ENCODE results near the gene GLOD4.
"Not testable (repeated sequence)": the region's sequence is repeated elsewhere in the genome, so short reads cannot be mapped to it uniquely, and the experiment has no call there.

Gene GLOD4

DNA sequence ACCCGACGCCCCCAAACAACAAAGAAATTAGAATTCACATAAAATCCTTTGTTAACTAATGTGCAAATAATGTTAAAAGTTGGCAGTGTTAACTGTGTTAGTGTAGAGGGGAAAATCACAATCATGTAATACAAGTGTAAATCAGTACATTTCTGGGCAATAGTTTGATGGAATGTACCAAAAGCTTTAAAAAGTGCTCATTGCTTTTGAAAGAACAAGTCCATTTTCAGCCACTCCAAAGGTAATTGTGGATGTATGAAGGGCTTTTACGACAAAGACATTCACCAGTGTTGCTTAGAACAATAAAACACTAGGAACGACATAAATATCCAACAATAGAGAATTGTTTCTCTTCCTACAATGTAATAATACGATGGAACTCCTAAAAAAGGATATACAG lies 9.1 kb downstream of the GLOD4 start:
- DNase-seq, result no peak

DNA sequence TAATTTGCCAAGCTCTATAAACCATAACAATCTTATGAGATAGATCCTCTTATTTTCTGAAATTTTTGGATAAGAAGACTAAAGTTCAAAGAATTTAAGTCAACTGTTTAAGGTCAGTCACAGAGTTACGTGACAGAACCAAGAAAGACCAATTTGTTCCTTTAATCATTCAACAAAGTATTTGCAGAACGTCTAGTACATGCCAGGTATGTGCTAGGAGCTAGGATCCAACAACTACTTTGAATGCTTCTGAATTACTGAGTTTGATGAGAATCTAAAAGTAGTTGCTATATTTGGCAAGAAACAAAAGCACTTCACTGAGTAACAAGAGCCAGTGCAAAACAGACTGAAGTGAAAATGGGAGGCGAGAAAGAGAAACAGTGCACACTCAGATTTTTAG lies 15.0 kb downstream of the GLOD4 start:
- no peak for DNase-seq

DNA sequence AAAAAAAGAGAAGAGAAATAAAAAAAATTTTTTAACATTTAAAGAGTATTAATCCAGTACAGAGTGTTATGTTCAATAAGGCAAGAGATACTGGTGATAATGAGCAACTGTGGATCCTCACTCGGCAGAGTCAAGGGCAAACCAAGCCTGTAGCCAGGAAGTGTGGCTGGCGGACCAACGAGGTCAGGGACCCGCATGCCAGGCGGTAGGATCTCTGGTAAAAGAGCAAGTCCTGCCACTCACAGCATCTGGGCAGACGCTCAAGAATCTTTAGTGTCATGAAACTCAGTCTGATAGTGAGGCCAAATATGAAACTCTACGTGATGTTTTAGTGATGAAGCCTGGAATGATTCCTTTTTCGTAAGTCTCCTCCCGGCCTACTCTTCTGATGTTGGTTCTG lies 21.7 kb downstream of the GLOD4 start:
- no peak for DNase-seq

DNA sequence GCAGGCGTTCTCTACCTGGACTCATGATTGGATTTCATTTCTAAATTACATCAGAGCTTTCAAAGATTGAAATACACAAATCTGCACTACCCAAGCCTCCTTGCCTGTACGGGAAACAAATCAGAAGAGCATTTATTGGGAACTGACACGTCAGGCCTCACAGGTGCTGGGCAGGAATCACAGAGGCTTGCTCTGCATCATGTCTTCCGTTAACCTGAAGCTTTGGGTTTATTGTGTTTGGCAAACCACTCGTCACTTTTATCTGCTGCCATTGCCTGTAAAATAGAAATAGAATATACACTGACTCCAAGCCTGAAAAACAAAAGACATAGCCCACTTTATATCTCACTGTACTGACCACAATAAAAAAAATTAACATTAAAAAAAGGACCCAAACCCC lies 22.1 kb downstream of the GLOD4 start:
- no peak for DNase-seq

DNA sequence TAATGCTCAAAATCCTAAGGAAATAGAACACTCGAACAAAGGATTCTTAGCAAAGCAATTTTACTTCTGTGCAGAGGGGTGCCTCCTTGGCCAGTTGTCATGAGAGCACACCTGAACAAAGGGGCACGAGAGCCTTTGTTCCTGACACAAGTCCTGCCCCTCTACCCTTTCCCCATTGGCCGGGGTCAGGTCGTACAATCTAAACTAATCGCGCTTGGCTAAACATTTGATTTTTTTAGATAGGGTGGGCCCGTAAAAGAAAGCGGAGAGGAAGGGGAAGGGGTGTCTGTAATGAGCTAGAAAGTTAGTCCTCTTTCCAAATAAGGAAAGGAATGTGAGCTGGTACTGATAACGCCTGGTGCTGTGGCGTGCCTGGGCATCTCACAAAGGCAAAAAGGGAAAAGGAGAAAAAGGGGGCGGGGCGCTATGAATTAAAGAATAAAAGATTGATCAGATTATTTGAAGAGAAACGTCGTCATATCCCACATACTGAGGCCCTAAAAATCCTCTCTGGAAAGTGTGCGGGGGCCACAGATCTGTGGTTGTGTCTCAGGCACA lies 26.0 kb downstream of the GLOD4 start:
- not testable (repeated sequence) for DNase-seq

DNA sequence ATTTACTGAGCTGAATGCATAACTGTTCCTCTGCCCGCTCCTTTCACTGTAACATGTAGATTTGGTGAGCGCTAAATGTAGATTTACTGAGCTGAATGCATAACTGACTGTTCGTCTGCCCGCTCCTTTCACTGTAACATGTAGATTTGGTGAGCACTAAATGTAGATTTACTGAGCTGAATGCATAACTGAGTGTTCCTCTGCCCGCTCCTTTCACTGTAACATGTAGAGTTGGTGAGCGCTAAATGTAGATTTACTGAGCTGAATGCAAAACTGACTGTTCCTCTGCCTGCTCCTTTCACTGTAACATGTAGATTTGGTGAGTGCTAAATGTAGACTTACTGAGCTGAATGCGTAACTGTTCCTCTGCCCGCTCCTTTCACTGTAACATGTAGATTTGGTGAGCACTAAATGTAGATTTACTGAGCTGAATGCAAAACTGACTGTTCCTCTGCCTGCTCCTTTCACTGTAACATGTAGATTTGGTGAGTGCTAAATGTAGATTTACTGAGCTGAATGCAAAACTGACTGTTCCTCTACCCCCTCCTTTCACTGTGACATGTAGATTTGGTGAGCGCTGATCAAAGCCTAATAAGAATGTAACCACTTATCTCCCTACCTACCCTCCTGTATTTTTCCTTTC lies 26.6 kb downstream of the GLOD4 start:
- DNase-seq, result not testable (repeated sequence)

DNA sequence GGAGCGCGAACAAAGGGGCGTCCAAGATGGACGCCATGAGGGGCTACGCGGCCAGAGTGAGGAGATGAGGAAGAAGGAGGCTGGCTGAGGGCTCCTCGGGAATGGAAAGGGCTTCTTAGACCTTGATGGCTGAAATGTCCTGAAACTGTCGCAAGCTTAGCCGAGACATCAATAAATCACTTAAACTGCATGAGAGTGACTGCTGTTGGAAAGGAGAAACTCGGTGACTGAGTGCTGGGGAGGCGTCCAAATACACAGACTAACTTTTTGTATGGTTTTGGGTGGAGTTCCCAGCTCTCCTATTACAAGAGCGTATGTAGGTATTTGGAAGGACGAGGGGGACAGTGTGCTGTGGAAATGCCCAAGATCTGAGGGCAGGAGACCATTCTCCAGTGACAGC lies 28.7 kb downstream of the GLOD4 start:
- DNase-seq, result no peak

DNA sequence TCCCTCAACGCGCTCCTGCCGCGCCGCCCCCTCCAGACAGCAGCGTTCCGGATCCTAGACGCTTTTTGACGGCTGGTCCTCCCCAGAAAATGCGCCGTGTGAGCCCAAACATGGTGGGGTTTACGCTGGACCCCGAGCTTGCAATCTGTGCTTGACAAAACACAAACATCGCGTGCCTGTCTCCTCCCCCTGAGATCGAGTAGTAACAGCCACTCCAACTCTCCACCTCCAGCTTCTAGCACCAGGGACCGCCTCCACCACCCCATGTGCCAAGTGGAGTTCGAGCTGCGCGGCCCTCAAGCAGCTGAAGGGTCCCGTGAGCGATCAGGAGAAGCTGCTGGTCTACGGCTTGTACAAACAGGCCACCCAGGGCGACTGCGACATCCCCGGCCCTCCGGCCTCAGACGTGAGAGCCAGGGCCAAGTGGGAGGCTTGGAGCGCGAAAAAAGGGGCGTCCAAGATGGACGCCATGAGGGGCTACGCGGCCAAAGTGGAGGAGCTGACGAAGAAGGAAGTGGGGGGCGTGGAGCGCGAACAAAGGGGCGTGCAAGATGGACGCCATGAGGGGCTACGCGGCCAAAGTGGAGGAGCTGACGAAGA lies 29.4 kb downstream of the GLOD4 start:
- peak; percentile 27 for DNase-seq

DNA sequence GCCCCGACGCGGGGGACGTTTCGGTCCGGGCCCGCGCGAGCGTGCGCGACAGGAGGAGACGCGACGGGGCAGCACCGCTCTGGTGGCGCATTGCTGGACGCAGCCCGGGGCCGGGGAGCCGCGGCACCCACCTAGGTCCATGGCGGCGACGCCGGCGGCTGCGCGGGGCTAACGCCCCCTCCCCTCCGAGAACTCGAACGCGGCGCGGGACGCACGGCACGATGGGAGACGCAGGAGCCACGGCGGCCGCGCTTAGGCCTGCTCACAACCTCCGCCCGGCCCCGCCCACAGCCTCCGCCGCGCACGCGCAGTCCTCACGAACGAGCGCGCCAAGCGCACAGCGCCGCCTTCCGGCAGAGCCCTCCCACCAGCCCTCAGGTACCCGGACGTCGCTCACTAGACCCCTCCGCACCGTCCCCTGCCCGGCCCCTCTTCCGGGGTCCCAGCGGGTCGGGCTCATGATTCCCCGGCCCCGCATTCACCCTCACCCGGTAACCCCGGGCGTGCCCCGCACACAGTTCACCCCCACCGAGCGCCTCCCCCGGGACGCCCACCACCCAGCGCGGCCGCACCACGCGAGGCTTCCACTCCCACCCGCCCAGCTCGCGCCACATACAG lies 30.0 kb downstream of the GLOD4 start, which contains the start of gene GEMIN4:
Gene GEMIN4 (minus strand): TSS at position 263 of the 618 bp plus-strand sequence. CDS start 122 bp downstream, at position 141.
- DNase-seq, result peak; percentile 61

DNA sequence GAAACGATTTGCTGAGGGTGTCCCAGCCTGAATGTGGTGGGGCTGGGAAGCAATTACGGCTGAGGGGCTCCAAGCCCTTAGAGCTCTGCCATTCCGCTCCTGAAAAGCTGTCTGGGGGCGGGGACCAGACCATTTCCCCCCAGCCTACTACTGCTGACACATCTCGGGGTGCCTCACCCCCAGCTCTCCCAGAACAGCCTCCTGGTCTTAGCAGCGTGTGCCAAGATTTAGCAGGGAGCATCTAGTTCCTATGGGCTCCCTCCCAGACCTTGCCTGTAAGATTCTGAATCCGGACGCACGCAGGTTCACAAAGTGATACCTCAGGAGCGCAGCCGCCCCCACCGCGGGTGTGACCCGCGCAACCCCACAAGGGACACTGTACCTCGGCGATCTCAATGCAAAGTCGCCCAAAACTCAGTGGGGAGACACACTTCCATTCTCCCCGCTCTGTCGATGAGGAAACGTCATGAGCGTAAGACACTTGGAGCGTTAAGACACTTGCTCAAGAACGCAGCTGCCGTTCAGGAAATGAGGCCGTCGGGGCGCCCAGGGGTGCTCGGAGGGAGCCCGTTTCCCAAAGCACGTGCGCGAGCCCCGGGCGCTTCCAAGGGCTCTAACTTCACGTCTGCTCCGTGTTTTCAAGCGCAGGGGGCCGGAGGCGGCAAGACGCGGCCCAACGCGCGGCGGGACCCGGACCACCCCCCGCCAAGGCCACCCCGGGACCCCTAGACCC lies 30.6 kb downstream of the GLOD4 start:
- peak; percentile 4 for DNase-seq

DNA sequence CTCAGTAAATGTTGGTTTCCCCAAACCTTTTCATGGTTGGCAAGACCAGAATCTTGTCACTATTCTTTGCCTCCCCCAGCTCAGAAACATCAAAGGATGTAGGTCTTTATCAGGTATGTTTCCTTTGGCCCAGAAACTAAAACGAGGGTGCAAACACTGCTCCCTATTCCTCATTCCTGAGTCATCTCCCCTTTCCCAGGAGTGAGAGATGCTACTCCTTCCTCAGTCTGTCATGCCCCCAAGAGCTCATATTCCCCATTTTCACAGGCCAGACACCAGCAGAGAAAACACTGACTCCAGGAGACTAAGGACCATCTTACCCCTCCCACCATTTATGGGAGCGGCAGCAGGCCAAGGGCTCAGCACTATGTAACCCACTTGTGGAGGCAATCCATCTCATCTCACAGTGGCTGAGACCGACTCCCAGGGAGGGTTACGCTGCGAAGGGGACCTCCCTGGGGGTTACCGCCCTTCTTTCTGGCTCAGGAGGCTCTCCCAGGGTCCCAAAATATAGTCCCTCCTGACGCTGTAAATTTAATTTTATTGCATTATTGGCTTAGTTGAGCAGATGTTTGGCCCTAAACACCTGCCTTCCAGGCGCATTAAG lies 31.5 kb downstream of the GLOD4 start:
- DNase-seq, result no peak

DNA sequence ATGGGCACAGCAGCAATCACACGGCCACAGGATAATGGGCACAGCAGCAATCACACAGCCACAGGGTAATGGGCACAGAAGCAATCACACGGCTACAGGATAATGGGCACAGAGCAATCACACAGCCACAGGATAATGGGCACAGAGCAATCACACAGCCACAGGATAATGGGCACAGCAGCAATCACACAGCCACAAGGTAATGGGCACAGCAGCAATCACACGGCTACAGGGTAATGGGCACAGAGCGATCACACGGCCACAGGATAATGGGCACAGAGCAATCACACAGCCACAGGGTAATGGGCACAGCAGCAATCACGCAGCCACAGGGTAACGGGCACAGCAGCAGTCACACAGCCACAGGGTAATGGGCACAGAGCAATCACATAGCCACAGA lies 32.7 kb downstream of the GLOD4 start:
- not testable (repeated sequence) for DNase-seq

DNA sequence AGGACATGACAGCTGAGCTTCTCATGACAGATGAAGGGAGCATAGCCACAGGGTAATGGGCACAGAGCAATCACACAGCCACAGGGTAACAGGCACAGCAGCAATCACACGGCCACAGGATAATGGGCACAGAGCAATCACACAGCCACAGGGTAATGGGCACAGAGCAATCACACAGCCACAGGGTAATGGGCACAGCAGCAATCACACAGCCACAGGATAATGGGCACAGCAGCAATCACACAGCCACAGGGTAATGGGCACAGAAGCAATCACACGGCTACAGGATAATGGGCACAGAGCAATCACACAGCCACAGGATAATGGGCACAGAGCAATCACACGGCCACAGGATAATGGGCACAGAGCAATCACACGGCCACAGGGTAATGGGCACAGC lies 33.5 kb downstream of the GLOD4 start:
- DNase-seq, result not testable (repeated sequence)

DNA sequence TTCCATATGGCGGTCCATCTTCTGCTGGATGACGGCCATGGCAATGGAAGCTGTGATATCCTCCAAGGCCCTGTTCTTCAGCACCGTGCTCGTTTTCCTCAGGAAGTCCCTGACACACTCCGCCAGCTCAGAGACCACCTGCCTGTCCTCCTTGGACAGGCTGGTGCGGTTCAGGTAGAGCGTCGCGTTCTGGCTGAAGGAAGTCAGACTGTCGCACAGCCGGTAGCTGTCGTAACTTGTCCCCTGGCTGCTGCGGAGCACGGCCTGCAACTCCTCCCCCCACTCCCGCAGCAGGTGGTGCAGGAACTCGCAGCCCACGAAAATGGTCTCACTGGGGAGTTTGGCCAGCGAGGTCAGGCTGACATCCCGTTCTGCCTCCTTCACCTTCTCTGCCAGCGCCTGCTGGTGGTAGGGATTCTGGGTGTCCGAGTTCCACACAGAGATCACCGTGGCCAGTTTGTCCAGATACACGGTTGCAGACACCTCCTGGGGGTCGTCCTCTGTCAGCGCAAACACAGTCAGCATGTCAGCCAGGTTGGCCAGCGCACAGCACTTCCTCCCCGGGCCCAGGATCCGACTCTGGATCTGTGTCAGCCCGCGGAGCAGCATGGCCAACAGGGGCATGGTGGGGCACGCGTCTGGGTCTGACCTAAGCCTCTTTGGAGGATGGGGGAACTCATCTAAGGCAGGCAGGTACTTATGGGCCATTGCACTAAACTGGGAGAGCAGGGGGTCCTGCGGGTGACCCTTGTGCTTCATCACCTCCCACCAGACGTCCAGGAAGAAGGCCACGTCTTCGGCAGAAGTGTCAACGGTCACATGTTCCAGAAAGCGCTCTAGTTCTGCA lies 35.1 kb downstream of the GLOD4 start:
- no peak for DNase-seq

DNA sequence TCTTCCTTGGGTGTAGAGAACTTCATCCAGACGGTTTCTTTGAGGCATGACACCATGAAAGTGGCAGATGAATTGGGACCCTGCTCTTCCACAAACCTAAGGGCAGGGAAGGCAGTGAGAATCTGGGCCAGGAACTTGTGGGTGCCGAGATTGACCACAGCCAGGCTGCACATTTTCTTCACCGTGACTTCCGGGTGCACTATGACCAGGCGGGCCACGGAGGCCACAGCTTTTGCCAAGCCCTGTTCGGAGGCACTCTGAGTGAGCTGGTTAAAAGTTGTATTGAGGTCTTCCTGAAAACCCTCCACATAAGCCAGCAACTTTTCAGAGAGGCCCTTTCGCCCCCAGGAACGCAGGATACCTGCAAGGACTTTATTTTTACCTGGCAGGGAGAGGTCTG lies 35.9 kb downstream of the GLOD4 start:
- no peak for DNase-seq

DNA sequence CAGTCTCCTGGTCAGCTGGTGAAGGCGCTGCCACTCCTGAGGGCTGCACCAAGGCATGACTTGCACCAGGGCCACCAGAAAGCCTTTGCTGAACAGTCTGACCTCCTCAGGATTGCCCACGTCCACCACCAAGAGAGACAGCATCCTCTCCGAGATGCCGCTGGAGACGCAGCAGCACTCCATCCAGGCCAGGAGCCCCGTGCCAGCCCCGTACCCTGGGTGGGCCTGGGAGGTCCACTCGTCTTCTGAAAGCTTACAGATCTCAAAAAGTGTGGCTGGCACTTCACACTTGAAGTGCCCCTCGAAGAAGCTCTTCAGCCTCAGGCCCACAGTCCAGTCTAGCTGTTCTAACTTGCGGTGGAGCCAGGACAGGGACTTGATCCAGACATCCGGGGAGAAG lies 36.7 kb downstream of the GLOD4 start:
- no peak for DNase-seq

DNA sequence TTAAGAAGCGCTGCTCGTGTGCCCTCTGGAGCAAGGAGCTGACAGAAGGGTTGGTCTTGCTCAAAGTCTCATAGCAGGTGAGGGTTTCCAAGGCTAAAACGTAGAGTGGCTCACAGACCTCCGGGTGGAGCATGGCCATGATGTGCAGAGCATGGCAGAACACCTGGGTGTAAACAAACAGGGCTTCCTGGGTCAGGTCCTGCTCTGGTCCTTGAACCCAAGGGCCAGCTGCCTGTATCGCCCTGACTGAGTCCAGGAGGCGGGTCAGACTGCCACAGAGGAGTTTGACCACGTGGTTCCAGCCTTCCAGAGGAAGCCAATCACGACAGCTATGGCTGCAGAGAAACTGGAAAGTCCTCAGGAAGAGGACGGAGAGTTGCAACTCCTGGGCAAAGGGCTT lies 37.1 kb downstream of the GLOD4 start:
- no peak for DNase-seq

DNA sequence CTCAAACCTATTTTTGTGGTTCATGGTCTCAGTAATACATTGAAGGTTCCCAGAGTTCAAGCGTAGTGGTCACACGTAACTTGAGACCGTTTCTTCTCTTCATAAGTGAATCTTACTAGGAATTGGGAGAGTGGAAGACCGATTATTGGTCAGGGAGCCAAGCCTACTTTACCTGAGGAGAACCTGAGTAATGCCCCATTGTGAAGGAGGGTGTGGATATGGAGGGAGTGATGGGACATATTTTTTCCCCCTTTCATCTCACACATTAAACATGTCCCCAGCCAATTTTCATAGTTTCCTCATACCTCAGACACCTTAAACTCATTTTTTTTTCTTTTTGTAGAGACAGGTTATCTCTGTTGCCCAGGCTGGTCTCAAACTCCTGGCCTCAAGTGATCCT lies 38.9 kb downstream of the GLOD4 start:
- no peak for DNase-seq

DNA sequence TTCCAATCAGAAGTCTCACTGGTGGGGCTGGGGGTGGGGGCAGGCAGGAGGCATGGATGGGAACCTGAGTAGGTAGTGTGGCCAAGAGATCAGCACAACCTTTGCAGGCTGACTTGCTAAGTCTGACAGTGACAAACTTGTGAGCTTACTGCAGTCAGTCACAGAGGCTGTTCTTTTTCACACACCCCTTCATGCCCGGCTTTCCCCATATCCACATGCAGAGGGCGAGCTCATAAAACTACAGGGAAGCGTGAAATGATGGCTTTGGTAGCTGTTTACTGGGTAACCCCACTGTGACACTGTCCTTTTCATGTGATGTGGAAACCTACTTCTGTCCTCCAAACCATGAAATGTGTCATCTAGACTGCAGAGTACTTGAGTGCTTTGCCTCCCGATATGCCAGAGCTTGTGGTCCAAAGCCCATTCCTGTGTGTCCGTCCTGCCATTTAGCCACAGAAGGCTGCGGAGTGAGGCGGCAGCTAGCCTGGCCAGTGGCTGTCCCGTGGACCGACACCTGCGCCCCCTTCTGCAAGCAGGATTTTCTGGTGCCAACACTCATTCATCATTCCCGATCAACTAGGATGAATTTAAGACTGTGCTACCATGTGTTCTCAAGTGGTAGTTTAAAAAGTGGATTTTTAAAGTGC lies 39.8 kb downstream of the GLOD4 start:
- DNase-seq, result no peak

DNA sequence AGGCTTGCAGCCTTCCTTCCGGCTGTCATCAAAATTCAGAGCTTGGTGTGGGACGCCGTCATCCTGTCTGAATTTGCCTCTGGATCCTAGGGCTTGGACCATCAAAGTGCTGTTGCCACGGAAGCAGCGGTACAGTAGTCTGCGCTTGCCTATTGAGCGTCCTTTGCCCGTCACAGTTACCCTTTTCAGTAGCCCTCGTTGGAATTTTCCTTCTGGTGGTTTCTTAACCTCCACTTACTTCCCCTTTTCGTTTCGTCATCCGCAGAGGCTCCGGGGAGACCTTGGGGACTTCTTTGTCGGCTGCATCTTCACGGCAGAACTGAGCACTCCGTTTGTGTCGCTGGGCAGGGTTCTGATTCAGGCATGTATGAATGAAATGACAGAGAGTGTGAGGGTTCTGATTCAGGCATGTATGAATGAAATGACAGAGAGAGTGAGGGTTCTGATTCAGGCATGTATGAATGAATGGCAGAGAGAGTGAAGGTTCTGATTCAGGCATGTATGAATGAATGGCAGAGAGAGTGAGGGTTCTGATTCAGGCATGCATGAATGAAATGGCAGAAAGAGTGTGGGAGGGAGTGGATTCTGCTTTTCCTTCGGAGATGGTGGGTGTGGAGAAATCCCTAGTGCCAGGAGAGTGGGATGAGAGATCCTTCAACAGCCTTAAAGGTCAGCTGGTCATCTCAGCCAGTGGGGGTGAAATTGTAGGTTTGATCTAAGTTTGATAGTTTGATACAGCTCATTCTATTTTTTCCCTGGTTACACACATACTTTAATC lies 41.7 kb downstream of the GLOD4 start:
- DNase-seq, result no peak

Data from NCI-H510A treated with DMSO at 0.1 percent for 48 hours (cell line).